HepG2 (cell line): ENCODE data around the gene SGMS1. TPM values are rescaled to one million over a fixed set of nuclear protein-coding genes. Genes with fewer than 3 reads are reported as not detected.
A peak's percentile ranks its signal among the peaks of the same experiment; 100 is the strongest.

Source experiments
- ATF7-NPFF ChIP-seq: sonication (generic); formaldehyde crosslinking; IDR thresholded peaks from 2 replicates; pipeline ENCODE4 v1.8.1; 2023; ENCODE audit warnings: mild to moderate bottlenecking, low read depth, missing genetic modification reagents, moderate library complexity
- ATM ChIP-seq: fragments of 450-650 bp; IDR thresholded peaks from 2 replicates; pipeline ENCODE4 v1.7.1; 2017; ENCODE audit warnings: mild to moderate bottlenecking, borderline replicate concordance
- GATAD2A ChIP-seq: IDR thresholded peaks from 2 replicates; pipeline ENCODE4 v1.6.1; 2016
- HHEX ChIP-seq: IDR thresholded peaks from 2 replicates; pipeline ENCODE4 v1.6.1; 2016; ENCODE audit warnings: control low read depth
- KDM2A ChIP-seq: sonication (generic); formaldehyde crosslinking; IDR thresholded peaks from 2 replicates; pipeline ENCODE4 v1.4.0; 2020; ENCODE audit warnings: low read depth, missing genetic modification reagents, borderline replicate concordance
- MAFG ChIP-seq: sonication (generic); formaldehyde crosslinking; IDR thresholded peaks from 2 replicates; pipeline ENCODE4 v1.5.1; 2020; ENCODE audit warnings: mild to moderate bottlenecking, missing genetic modification reagents
- RELA ChIP-seq: sonication (generic); formaldehyde crosslinking; IDR thresholded peaks from 2 replicates; pipeline ENCODE4 v1.4.0; 2020; ENCODE audit warnings: missing genetic modification reagents
- SMAD1 ChIP-seq: sonication (generic); formaldehyde crosslinking; IDR thresholded peaks from 2 replicates; pipeline ENCODE4 v1.4.0; 2020; ENCODE audit warnings: missing genetic modification reagents, low read depth, mild to moderate bottlenecking, borderline replicate concordance
- SP2 ChIP-seq: sonication (generic); formaldehyde crosslinking; IDR thresholded peaks from 2 replicates; pipeline ENCODE4 v1.5.1; 2020; ENCODE audit warnings: mild to moderate bottlenecking, missing genetic modification reagents
- ZBTB3 ChIP-seq: sonication (generic); formaldehyde crosslinking; IDR thresholded peaks from 2 replicates; pipeline ENCODE4 v1.4.0; 2020; ENCODE audit warnings: low read depth, mild to moderate bottlenecking, moderate library complexity, missing genetic modification reagents, borderline replicate concordance
- ZBTB4 ChIP-seq: sonication (generic); formaldehyde crosslinking; IDR thresholded peaks from 2 replicates; pipeline ENCODE4 v1.4.0; 2020; ENCODE audit warnings: missing genetic modification reagents, mild to moderate bottlenecking, borderline replicate concordance
- ZKSCAN1 ChIP-seq: fragments of 150-350 bp; IDR thresholded peaks from 2 replicates; pipeline ENCODE4 v1.6.1; 2014; ENCODE audit warnings: low read length
- ZNF512 ChIP-seq: sonication (generic); formaldehyde crosslinking; IDR thresholded peaks from 2 replicates; pipeline ENCODE4 v1.4.0; 2020; ENCODE audit warnings: mild to moderate bottlenecking, missing genetic modification reagents
- ZNF598 ChIP-seq: sonication (generic); formaldehyde crosslinking; IDR thresholded peaks from 2 replicates; pipeline ENCODE4 v1.5.1; 2020; ENCODE audit warnings: mild to moderate bottlenecking, missing genetic modification reagents, borderline replicate concordance
- ZNF615 ChIP-seq: sonication (generic); formaldehyde crosslinking; IDR thresholded peaks from 2 replicates; pipeline ENCODE4 v1.5.0; 2020; ENCODE audit warnings: mild to moderate bottlenecking, missing genetic modification reagents, borderline replicate concordance
- ZNF616 ChIP-seq: sonication (generic); formaldehyde crosslinking; IDR thresholded peaks from 2 replicates; pipeline ENCODE4 v1.5.0; 2020; ENCODE audit warnings: low read depth, mild to moderate bottlenecking, missing genetic modification reagents
- polyA plus RNA-seq, 8 experiments: library from polyadenylated mRNA; depleted of rRNA in 3 of 8; stranded (reverse) in 7 of 8; unstranded in 1 of 8; fragments of >200 nt; fragmentation: Illumina TruSeq in 4 of 8; extraction: Trizol in 4 of 8; gene quantifications; 2 replicates each; pipeline versions ENCODE4 v1.2.1 to v1.2.3, GENCODE V29; 2011 to 2016; ENCODE audit warnings: low read depth in 4 of 8, missing spikeins in 1 of 8, mixed read lengths in 1 of 8; ENCODE audit not compliant: insufficient read depth in 1 of 8
- total RNA-seq, 5 experiments: library from RNA; depleted of rRNA; stranded (reverse); fragments of >200 nt; fragmentation: Illumina TruSeq; extraction: Trizol; gene quantifications; 2 replicates each; pipeline ENCODE4 v1.2.3, GENCODE V29; 2016; ENCODE audit warnings: low read depth in 1 of 5
- TF ChIP-seq, protein P1 (sequence below): sonication (generic); formaldehyde crosslinking; IDR thresholded peaks from 2 replicates; pipeline ENCODE4 v1.4.0; 2020; ENCODE audit warnings: missing genetic modification reagents, borderline replicate concordance
- TF ChIP-seq, protein P2 (sequence below): sonication (generic); formaldehyde crosslinking; IDR thresholded peaks from 2 replicates; pipeline ENCODE4 v1.8.0; 2022; ENCODE audit warnings: missing genetic modification reagents, low read depth, mild to moderate bottlenecking, borderline replicate concordance

Gene SGMS1
- total and polyA plus RNA-seq, 2 of the 13 experiments (the other 11 are each of a cell fraction or from before 2014, with no cell fraction given): 6.5 to 15.1 TPM

DNA sequence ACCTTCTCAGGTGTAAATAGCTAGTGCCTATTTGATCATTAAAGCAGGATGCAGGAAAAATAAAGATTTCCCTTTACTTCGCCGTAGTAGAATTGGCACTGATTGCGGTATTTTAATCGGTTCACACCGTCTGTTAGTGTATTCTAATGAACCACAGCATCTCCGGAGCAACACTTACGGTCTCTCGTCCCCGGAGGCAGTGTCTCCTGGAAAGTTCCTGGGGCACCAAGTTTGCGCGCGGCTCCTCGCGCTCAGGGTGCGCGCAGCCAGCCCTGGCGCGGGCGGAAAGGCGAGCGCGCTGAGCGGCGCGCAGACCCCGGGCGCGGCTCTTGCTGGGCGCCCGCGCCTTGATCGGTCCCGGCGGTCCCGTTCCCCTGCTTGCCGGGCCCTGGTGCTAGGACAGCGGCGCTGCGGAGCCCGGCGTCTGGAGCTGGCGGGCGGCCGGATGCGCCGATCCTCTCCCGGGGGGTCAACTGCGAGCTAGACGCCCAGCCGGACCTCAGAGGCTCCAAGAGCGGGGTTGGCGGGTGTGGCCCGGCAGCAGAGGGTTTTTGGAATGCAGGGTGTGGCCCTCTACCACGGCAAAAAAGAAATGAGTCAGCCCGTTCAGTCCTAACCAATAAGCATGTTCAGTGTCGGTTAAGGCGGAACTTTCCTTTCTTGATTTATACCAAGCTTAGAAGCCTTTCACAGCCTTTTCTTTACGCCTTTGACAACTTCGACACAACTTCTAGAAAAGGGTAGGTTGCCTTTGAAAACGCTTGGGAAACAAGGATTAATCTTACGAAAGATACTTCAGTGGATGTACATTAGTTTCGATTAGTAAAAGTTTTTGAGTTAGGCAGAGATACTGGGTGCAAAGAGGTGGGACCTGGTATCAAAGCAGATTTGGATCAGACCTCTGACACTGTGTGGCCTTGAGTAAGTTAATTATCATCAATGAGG, 205.6 kb downstream of the SGMS1 start (continued):
- TF ChIP-seq, protein P1, sequence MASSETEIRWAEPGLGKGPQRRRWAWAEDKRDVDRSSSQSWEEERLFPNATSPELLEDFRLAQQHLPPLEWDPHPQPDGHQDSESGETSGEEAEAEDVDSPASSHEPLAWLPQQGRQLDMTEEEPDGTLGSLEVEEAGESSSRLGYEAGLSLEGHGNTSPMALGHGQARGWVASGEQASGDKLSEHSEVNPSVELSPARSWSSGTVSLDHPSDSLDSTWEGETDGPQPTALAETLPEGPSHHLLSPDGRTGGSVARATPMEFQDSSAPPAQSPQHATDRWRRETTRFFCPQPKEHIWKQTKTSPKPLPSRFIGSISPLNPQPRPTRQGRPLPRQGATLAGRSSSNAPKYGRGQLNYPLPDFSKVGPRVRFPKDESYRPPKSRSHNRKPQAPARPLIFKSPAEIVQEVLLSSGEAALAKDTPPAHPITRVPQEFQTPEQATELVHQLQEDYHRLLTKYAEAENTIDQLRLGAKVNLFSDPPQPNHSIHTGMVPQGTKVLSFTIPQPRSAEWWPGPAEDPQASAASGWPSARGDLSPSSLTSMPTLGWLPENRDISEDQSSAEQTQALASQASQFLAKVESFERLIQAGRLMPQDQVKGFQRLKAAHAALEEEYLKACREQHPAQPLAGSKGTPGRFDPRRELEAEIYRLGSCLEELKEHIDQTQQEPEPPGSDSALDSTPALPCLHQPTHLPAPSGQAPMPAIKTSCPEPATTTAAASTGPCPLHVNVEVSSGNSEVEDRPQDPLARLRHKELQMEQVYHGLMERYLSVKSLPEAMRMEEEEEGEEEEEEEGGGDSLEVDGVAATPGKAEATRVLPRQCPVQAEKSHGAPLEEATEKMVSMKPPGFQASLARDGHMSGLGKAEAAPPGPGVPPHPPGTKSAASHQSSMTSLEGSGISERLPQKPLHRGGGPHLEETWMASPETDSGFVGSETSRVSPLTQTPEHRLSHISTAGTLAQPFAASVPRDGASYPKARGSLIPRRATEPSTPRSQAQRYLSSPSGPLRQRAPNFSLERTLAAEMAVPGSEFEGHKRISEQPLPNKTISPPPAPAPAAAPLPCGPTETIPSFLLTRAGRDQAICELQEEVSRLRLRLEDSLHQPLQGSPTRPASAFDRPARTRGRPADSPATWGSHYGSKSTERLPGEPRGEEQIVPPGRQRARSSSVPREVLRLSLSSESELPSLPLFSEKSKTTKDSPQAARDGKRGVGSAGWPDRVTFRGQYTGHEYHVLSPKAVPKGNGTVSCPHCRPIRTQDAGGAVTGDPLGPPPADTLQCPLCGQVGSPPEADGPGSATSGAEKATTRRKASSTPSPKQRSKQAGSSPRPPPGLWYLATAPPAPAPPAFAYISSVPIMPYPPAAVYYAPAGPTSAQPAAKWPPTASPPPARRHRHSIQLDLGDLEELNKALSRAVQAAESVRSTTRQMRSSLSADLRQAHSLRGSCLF (CRISPR knock-in tag): no peak
- TF ChIP-seq ZBTB3 (CRISPR knock-in tag): no peak
- TF ChIP-seq SMAD1: no peak
- TF ChIP-seq SP2 (CRISPR knock-in tag): no peak
- peak; percentile 64; the same call in 1 of the 2 replicates for TF ChIP-seq KDM2A (CRISPR knock-in tag)
- TF ChIP-seq ZNF615: no peak
- no peak for TF ChIP-seq ATM
- TF ChIP-seq ZKSCAN1: no peak
- no peak for TF ChIP-seq ZNF598 (CRISPR knock-in tag)
- no peak for TF ChIP-seq MAFG
- TF ChIP-seq ATF7-NPFF (CRISPR knock-in tag): no peak
- TF ChIP-seq HHEX (CRISPR knock-in tag): no peak
- TF ChIP-seq ZNF616: no peak
- TF ChIP-seq RELA (CRISPR knock-in tag): no peak
- TF ChIP-seq, protein P2, sequence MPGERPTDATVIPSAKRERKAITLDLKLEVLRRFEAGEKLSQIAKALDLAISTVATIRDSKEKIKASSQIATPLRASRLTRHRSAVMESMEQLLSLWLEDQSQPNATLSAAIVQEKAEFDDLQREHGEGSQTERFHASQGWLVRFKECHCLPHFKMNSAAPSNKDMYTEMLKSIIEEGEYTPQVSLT: no peak
- no peak for TF ChIP-seq ZBTB4 (CRISPR knock-in tag)
- TF ChIP-seq ZNF512: no peak
- no peak for TF ChIP-seq GATAD2A (CRISPR knock-in tag)
